GM19438 (cell line): ENCODE data around the gene DPM1.
"Not testable (repeated sequence)": the region's sequence is repeated elsewhere in the genome, so short reads cannot be mapped to it uniquely, and the experiment has no call there.

ENCODE experiments used
- ATAC-seq: cut with Tn5 transposase; IDR thresholded peaks from one replicate; pipeline ENCODE4 v1.9.1; 2021; ENCODE audit warnings: low read depth; ENCODE audit not compliant: unreplicated experiment

DPM1 gene

DNA sequence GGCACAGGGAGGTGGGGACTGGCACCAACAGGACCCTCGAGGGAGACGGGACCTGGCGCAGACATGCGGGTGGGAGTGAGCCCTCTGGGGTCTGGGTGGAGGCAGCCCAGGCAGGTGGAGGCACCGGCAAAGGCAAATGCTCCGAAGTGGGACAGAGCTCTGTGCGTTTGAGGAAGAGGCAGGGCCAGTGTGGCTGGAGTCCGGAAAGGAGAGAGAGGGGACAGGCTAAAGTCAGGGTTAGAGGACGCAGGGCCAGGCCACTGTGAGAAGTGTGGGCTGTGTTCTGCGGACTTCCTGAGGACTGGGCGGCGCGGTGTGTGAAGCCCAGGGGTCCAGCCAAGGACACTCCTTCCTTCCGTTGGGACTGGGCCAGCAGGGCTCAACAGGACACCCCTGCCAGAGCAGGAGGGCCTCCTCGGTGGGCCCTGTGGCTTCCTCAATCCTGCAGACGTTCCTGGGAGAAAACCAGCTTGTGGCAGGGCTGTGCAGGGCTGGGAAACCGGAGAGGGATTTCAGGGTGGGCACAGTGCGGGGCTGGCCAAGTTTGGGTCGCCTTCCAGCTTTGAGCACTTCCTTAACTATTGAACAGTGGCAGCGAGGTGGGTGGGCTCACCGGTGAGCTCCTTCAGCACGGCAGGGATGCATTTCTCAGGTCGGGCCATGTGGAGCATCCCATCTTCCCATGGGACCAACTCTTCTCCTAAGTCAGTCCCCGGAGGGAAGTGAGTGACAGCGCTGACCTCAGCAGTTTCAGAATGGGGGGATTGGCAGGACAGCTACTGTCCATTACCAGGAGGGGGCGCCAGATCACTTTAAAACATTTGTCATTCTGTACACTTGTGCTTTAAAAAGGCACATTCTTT, 22.8 kb upstream of the DPM1 start:
- ATAC-seq = no peak

DNA sequence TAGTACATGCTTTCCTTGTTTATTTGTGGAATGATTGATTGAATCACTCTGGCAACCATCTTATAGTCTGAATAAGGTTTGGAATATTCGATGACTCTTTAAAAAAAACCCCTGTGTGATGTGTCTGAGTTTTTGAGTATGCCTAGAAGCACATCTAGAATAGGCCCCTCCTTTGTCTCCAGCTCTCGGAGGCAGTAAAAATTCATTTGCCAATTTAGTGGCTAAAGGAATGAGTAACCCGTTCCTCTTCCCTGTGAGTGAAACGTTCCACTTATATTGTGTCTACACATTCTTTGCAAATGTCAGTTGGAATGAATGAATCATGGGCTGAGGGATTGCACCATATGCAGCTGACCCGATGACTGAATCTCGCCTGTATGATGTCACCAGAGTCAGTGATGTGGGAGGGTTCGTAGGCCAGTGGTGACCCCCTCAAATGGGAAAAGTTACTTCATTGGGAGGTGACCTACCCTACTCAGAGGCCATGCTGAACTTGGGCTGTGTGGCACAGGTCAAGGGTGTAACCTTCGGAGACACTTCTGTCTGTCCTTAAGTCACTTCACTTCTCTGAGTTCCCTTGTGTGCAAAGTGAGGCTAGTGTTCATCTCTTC, 21.8 kb upstream of the DPM1 start:
- ATAC-seq = no peak

DNA sequence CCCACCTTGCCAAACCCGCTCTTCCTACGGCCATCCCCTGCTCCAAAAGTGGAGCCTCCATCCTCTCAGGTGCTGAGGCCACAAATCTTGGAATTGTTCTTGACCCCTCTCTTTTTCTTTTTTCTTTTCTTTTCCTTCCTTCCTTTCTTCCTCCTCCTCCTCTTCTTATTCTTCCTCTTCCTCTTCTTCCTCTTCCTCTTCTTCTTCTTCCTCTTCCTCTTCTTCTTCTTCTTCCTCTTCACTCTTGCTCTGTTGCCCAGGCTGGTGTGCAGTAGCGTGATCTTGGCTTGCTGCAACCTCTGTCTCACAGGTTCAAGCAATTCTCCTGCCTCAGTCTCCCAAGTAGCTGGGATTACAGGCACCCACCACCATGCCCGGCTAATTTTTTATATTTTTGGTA, 20.2 kb upstream of the DPM1 start:
- not testable (repeated sequence) for ATAC-seq

DNA sequence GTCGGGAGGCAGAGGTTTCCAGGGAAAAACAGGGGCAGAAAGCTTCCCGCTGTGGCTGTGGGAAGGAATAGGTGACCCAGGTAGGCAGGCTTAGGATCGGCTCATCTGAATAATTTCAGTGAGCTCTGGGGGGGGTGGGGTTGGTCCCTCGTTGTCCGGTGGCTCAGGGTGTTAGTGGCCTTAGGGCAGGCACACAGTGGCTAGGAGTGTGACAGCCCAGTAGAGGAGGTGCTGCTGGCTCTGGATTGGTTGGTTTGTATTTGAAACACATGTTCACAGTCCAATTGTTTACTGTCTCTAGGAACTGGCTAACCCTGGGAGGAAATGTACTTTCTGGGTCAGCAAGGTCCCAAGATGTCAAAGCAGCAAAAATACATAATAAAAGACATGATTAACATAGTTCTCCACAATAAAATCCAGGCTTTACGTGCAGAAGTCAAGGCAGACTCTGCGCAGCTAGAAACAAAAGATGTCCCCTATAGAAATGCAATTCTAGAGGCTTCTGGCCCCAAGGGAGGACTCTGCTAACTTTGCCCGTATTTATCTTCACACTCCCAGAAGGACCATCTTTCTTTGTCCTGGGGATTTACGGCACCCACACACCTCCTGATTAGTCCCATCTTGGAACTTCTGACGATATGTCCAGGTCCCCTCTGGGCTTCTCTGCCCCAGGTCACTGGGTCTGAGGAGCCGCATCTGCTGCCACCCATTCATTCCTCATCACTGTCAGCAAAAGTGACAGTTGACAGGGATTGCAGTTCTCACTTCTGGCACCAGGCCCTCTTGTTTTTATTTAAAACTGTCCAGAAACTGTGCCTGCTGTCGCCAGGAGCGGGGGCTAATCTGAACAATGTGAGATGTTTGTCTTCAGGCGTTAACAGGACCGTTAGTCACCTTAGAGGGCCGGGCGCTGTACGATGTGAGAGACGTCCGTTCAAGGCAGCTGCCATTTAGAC, 19.0 kb upstream of the DPM1 start:
- ATAC-seq = no peak

DNA sequence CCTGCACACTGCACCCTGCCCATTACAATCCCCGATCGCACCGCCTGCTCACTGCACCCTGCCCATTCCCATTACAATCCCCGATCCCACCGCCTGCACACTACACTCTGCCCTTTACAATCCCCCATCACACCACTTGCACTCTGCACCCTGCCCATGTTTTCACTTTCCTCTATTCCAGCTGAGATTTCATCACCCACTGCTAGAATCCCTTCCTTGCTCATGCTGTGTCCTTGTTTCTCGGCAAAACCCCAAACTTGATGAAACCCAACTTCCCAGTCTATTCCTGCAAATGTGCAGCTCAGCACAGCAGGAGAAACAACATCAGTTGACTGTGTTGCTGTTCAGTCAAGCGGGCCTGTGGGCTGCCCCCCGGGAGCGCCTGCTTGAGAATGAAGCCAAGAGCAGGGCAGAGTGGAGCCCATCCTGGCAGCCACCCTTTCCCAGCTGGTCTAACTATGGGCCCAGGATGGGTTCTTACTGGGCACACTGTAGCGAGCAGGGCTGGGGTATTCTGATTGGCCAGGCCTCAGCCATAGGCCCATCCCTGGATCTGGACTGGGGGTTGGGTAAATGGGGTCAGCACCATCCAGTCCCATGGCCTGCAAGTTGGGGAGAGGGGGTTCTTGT, 17.5 kb upstream of the DPM1 start:
- no peak for ATAC-seq

DNA sequence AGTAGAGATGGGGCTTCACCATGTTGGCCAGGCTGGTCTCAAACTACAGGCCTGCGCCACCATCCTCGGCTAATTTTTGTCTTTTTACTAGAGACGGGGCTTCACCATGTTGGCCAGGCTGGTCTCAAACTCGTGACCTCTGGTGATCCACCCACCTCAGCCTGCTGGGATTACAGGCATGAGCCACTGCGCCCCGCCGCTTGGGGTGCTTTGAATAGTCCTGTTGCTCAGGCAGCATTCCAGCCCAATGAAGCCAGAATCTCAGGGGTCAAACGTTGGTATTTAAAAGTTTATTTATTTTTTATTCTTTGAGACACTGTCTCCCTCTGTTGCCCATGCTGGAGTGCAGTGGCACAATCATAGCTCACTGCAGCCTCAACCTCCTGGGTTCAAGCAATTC, 11.6 kb upstream of the DPM1 start:
- ATAC-seq = no peak

DNA sequence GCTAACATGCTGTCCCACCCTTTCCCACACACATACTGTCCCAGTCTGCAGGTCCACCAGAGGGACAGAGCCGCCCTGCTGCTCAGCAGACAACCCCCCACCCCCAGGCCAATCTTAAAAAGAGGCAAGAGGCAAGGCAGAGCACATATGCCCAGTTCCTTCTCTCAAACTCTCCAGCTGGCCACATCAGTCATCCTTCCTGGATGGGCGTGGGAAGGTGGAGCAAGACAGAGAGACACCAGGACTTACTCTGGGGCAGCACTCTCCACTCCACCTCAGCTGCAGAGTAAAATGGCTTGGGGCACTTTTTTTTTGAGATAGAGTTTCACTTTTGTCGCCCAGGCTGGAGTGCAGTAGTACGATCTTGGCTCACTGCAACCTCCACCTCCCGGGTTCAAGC, 11.1 kb upstream of the DPM1 start:
- ATAC-seq = no peak

DNA sequence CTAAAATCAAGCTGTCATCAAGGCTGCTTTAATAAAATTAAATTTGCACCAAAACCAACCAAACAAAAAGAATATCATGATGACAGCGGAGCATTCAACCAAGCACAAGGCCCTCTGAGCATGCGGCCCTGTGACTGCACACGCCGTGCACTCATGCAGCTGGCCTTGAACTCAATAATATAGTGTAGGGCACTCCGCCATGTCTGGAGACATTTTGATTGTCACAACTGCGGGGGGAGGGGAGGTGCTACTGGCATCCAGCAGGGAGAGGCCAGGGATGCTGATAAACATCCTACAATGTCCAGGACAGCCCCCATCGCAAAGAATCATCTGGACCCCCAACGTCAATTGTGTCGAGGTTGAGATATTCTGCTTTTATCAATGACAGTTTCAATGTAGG, 10.0 kb upstream of the DPM1 start:
- ATAC-seq = no peak

DNA sequence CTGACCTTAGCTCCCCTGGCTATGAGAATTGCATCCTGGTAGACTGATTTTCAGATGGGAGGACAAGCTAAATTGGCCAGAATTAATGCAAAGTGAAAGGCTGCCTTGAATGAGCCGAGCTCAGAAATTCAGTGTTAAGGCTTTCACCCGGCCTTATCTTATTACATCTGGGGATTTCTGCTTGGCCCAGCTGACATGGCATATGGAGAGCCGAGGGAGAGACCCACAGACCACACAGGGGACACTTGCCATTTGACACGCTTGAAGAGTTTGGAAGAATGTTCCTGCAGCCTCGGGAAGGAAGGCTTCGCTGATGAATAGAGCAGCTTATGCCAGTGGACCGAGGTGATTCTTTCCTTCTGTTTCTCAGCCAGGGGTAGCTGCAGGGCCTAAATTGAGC, 9.3 kb upstream of the DPM1 start:
- ATAC-seq = no peak

DNA sequence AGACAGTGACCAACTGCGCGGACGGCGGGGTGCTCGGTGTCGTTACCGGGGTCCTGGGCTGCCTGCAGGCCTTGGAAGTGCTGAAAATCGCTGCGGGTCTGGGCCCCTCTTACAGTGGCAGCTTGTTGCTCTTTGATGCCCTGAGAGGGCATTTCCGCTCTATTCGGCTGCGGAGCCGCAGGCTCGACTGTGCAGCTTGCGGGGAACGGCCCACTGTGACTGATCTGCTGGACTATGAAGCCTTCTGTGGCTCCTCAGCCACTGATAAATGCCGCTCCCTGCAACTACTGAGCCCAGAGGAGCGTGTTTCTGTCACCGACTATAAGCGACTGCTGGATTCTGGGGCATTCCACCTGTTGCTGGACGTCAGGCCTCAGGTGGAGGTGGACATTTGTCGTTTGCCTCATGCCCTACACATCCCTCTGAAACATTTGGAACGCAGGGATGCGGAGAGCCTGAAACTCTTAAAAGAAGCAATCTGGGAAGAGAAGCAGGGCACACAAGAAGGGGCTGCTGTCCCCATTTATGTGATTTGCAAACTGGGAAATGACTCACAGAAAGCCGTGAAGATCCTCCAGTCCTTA, 1.3 kb upstream of the DPM1 start:
- ATAC-seq = no peak

DNA sequence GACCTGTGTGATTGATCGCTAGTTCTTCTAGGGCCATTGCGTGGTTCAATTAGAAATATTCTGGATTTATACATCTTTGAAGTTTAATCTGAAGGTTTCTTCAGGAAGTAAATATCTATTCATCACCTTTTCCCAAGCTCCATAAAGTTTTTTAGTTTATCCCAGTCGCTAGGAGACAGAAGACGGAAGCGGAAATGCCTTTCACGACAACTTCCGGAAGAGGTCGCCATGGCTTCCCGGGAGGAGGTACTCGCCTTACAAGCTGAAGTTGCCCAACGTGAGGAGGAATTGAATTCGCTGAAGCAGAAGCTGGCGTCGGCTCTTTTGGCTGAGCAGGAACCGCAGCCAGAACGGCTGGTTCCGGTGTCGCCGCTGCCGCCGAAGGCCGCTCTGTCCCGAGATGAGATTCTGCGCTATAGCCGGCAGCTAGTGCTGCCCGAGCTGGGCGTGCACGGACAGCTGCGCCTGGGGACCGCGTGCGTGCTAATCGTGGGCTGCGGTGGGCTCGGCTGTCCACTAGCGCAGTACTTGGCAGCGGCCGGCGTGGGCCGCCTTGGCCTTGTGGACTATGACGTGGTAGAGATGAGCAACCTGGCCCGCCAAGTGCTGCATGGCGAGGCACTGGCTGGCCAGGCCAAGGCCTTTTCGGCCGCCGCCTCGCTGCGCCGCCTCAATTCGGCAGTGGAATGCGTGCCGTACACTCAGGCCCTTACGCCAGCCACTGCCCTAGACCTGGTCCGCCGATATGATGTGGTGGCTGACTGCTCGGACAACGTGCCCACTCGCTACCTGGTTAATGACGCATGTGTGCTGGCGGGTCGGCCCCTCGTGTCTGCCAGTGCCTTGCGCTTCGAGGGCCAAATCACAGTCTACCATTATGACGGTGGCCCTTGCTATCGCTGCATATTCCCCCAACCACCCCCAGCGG, 547 bp upstream of the DPM1 start, which contains the start of gene MOCS3:
MOCS3 (plus strand) TSS at position 204 of the 928 bp plus-strand sequence; CDS start at position 229, 25 bp downstream.
- ATAC-seq = peak; percentile 69

DNA sequence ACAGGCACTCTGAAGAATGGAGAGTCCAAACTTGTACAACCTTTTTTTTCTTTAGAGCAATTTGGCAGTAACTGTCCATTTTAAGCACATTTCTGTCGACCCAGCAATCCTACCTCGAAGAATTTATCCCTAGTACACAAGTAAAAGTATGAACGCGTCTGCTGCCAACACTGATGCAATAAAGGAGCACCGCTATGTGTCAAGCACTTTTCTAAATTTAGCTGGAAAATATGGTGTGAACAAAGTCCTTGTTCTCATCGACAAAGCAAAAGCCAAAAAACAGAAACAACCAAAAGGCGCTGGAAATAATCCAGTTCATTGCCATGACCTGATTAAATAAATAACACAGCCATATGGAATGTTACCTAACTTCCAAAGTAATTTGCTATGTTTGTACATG, 1.1 kb downstream of the DPM1 start:
- ATAC-seq = no peak

DNA sequence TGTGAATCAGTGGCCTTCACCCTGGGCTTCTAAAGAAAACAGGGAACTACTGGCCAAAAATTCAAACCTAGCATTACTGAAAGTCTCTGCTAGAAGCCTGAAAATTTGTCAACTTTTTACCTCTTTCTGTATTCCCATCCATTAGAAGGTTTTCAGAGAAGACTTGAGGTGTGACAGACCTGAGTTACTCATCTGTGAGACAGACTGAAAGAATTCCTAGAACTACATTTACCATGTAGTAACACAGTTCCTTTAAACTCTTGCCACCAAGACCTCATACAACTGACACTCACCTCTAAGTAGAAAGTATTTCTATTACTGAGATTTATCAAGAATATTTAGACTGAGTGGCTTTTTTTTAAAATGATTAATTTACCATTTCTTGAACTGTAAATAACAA, 4.5 kb downstream of the DPM1 start:
- ATAC-seq = no peak

DNA sequence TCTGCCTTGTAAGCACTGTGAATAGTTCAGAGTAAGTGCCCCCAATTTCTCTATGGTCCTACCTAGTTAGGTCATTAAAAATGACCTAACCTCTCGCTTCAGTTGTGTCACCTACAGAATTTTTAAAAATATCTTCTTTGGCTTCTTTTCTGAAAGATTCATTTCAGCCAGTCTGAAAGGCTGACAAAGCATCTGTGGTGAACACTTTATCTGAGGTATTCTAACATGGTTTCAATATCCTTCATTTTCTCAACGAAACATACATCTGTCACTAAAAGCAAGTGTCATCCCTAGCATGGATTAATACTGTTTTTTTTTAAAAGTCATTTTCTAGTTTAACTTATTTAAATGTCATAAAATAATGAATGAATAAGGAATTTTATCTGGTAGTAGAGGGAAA, 5.1 kb downstream of the DPM1 start:
- no peak for ATAC-seq

DNA sequence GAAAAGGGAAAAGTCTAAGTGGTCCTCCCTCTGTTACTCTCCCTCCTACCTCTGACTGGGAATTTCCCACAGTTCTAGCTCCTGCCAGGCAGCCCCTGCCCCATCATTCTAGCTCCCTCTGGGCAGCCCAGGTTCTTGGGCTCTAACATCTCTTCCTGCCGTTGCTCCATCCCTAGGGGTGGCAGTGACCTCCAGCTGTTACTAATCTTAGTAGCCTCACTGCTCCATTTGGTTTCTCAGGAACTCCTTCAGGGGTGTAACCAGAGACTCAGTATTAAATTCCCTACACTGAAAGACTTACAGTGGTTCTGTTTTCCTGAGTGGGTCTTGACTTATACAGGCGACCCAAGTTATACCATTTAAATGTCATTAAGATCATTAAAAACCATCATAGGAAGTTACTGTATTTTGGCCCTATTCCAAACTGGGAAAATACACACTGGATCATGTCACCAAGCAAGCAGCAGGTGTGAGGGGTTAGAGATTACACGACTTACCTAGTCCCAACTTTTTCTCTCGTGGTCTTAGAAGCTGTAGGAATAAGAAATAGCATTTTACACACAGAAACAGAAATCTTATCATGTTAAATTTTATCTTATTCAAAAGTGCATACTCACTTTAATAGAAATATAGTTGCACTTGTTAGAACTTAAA, 10.1 kb downstream of the DPM1 start:
- ATAC-seq = no peak

DNA sequence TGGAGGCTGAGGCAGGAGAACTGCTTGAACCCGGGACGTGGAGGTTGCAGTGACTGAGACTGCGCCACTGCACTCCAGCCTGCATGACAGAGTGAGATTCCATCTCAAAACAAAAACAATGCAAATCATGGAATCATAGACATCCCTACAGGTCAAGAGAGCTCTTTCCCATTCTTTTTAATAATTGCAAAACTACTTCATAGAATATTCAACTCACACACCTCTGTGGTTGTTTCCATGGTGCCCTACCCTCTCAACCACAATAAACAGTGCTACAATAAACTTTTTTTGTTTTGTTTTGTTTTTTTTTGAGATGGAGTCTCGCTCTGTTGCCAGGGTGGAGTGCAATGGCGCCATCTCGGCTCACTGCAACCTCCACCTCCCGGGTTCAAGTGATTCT, 15.3 kb downstream of the DPM1 start:
- ATAC-seq = no peak

DNA sequence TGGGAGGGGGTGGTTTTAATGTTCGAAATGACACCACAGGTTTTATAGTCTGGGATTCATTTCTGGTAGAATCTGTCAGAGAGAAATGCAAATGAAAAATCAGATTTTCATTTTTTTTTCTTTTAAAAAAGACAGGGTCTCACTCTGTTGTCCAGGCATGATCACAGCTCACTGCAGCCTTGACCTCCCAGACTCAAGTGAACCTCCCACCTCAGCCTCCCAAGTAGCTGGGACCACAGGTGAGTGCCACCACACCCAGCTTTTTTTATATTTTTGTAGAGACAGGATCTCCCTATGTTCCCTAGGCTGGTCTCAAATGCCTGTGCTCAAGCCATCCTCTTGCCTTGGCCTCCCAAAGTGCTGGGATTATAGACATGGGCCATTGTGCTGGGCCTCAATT, 24.7 kb downstream of the DPM1 start:
- no peak for ATAC-seq

DNA sequence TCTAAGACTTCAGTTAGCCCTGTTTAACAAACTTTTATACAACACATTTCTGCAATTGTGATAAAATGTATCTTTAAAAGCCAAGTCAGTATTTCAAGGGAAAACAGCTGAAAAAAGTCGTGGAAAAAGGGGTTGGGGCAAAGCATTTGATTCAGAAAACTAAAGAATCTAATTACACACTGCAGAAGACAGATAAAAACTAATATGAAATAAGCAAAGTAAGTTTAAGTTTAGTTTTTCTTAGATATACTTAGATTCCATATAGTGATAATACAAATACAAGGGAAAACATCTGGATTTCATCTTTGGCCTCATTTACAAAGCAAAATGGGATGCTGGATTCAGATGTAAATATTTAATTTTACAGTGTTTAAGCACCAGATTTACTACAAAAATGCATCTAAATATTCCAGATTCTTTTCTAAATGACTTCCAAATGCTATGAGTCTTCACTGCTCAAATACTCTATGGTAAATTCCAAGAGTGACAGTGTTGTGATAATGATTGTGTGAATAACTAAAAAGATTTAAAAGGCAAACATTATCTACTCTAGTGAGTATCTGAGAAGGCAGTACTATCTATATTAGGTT, 25.5 kb downstream of the DPM1 start:
- no peak for ATAC-seq
